ENCODE data around the gene RPP38.

RPP38 gene

DNA sequence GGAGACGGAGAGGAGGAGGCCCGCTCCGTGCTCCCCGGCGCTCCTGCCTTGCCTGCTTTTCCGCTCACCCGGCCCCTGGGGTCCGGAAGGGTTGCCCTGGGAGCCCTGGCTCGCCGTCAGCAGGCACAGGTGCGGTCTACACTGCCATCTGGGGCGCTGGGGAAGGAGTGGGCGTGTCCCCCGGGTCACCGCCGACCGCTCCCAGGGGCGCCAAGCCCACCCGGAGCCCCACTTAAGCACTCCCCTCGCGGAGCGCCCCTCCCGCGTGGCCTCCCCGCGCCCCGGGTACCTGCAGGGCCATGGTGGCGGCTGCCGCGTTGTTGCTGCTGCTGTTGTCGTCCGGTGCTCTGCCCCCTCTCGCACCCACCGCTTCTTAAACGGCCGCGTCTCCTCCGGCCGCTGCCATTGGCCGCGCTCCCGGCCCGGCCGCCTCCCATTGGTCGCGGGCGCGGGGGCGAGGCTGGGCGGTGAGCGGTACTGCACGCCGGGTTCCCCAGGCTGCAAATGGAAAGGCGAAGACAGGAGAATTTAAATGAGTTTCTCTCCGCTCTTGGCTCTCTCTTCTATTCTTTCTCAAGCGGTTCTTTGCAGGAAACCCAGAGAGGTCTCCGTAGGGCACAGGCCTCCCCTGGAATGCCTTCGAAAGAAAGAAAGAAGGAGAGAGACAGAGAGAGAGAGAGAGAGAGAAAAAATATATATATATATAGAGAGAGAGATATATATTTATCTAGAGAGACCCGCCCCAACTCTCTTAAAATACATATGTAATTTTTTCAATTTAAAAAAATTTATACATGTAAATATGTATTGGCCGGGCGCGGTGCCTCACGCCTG is 8.5 kb upstream of the RPP38 start, which contains the start of gene ACBD7:
Gene ACBD7, minus strand, starts transcription at position 349 of the 834 bp plus-strand sequence. Its CDS starts 48 bp downstream, at position 301.
- peak within 1 kb of the TSS; percentile 49 for H3K4me3 ChIP-seq (ENCODE audit: low read length)
- TF ChIP-seq, protein P1, sequence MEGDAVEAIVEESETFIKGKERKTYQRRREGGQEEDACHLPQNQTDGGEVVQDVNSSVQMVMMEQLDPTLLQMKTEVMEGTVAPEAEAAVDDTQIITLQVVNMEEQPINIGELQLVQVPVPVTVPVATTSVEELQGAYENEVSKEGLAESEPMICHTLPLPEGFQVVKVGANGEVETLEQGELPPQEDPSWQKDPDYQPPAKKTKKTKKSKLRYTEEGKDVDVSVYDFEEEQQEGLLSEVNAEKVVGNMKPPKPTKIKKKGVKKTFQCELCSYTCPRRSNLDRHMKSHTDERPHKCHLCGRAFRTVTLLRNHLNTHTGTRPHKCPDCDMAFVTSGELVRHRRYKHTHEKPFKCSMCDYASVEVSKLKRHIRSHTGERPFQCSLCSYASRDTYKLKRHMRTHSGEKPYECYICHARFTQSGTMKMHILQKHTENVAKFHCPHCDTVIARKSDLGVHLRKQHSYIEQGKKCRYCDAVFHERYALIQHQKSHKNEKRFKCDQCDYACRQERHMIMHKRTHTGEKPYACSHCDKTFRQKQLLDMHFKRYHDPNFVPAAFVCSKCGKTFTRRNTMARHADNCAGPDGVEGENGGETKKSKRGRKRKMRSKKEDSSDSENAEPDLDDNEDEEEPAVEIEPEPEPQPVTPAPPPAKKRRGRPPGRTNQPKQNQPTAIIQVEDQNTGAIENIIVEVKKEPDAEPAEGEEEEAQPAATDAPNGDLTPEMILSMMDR (IDR thresholded peaks at IDR 0.05; ENCODE audit: insufficient read depth, low read depth, low read length, missing control alignments) = peak; percentile 31
- DNase-seq (ENCODE audit: low read depth) = peak; percentile 84

GRCh38 chr10:15091418-15091817 is 5.7 kb upstream of the RPP38 start:
- DNase-seq (ENCODE audit: low read depth) = no peak
- TF ChIP-seq, protein P1 (IDR thresholded peaks at IDR 0.05; ENCODE audit: insufficient read depth, low read depth, low read length, missing control alignments) = no peak
- no peak overlapping the region for H3K4me3 ChIP-seq (ENCODE audit: low read length)

- no peak for DNase-seq (ENCODE audit: low read depth)
- no peak overlapping the region for H3K4me3 ChIP-seq (ENCODE audit: low read length)
- TF ChIP-seq, protein P1 (IDR thresholded peaks at IDR 0.05; ENCODE audit: insufficient read depth, low read depth, low read length, missing control alignments) = no peak
Measured at GRCh38 chr10:15092855-15093408, 4.2 kb upstream of the RPP38 start.

DNA sequence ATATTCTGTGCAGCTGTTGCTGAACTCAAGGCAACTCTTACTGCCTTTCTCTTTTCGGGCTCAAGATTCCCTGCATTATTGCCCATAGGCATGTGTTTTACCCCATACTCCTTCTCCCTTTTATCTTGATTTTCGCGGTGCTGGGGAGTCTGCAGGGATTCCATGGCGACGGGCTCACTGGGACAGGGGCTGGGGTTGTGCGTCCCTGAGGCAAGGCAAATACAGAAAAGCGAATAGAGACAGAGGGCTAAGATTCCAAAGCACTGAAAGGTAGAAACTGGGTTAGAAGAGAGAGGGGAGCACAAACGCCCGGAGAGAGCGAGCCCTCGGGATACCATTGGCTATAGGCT is 519 bp upstream of the RPP38 start:
- TF ChIP-seq, protein P1 (IDR thresholded peaks at IDR 0.05; ENCODE audit: insufficient read depth, low read depth, low read length, missing control alignments) = no peak
- no peak for DNase-seq (ENCODE audit: low read depth)
- peak overlapping the region; percentile 95 for H3K4me3 ChIP-seq (ENCODE audit: low read length)

DNA sequence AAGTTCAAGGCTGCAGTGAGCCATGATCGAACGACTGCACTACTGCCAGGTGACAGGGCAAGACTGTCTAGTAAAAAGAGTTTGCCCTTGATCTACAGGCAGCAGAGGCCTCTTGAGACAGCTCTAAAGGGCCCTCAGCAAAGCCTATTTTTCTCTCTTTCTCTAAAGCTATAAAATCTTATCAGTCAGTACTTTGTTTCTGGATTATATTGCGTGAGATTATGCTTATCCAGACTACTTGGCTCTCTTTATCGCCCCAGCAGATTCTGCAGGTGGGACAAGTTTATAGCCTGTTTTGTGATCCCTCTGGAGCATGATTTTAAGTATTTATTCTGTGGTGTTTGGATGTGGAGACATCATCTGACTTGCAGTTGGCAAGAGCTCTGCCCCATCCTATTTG is 2.7 kb downstream of the RPP38 start:
- TF ChIP-seq, protein P1 (IDR thresholded peaks at IDR 0.05; ENCODE audit: insufficient read depth, low read depth, low read length, missing control alignments) = no peak
- H3K4me3 ChIP-seq (ENCODE audit: low read length) = no peak overlapping the region
- no peak for DNase-seq (ENCODE audit: low read depth)

- TF ChIP-seq, protein P1 (IDR thresholded peaks at IDR 0.05; ENCODE audit: insufficient read depth, low read depth, low read length, missing control alignments) = no peak
- H3K4me3 ChIP-seq (ENCODE audit: low read length) = no peak overlapping the region
- no peak for DNase-seq (ENCODE audit: low read depth)
Measured at GRCh38 chr10:15103513-15103912, 6.4 kb downstream of the RPP38 start.

All from epithelial cell of esophagus (primary cell).